ENCODE measurements around the gene ITIH6. TPM values are rescaled to one million over a fixed set of nuclear protein-coding genes. Genes with fewer than 3 reads are reported as not detected.

The ITIH6 gene
- total RNA-seq, 1 experiment from 2014 or later = not detected

DNA sequence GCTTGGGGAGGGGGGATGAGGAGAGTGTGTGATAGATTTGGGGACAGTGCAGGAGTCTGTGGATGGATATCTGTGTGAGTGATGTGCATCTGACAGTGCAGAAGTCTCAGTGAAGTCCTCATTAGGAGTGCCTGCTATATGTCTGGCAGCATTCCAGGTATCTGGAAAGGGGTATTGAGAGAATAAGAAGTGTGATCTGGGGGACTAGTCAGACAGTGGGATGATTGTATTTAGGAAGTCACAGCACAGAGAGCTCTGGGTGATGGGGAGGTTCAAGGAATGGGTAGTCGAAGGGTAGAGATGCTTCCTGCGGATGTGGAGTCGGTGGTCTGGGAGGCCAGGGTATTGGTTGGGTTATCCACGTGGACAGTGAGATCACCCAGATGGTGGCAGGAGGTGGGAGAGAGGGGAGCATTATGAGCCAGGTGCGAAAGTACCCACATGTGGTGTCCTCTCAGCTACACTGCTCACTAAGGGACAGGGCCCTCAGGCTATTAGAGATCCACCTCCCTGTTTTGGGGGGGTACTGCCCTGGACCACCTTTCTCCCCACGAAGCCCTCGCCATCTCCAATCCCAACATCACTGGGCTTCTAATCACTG, 19.3 kb upstream of the ITIH6 start:
- H3K4me3 ChIP-seq (ENCODE audit: low read length) = no peak overlapping the region
- H3K9me3 ChIP-seq (ENCODE audit: low read length) = no peaks in the 10 kb centered on the region
- H3K9me2 ChIP-seq (replicated peaks; ENCODE audit: low read length) = no peaks in the 10 kb centered on the region
- CTCF ChIA-PET = no interaction called here
- no peaks in the 10 kb centered on the region for H3K4me1 ChIP-seq (ENCODE audit: insufficient read depth, low read length)
- intact Hi-C loops (cut with micrococcal nuclease) = no loop called here
- H3K36me3 ChIP-seq (ENCODE audit: low read depth, low read length) = peaks cover 18% of the 10 kb centered on the region; the same call in 1 of the 2 replicates
- POLR2A ChIA-PET (ENCODE audit: unreplicated experiment) = no interaction called here
- no peak for TF ChIP-seq EZH2 (IDR thresholded peaks at IDR 0.05; ENCODE audit: low read length, unreplicated experiment)
- no peak for TF ChIP-seq CTCF (conservative IDR thresholded peaks at IDR 0.05; ENCODE audit: low read depth, low read length)
- no peak for TF ChIP-seq EZH2phosphoT487 (IDR thresholded peaks at IDR 0.05; ENCODE audit: borderline replicate concordance, low read length)
- H3K27ac ChIP-seq (ENCODE audit: low read length) = no peak overlapping the region
- no peaks in the 10 kb centered on the region for H4K20me1 ChIP-seq (ENCODE audit: low read length)
- H3K9ac ChIP-seq (ENCODE audit: low read length) = no peak overlapping the region
- no peak overlapping the region for H3K4me2 ChIP-seq (ENCODE audit: low read length)
- H3K27me3 ChIP-seq (ENCODE audit: low read length) = no peaks in the 10 kb centered on the region
- H2AFZ ChIP-seq (ENCODE audit: low read length) = no peak overlapping the region
- no peaks in the 10 kb centered on the region for H3K79me2 ChIP-seq (ENCODE audit: low read length)
- ATAC-seq (no peak), DNase-seq (no peak)
- no peaks in the 10 kb centered on the region for H3F3A ChIP-seq (ENCODE audit: low read length, unreplicated experiment)
- no TSS peak for BruUV-seq (replicated peaks)

GRCh38 chrX:54812306-54812705, 14.3 kb upstream of the ITIH6 start:
- ATAC-seq (no peak), DNase-seq (no peak)
- Histone ChIP-seq H3K4me2 (ENCODE audit: low read length) (no peak overlapping the region), H3K27me3 (ENCODE audit: low read length) (no peaks in the 10 kb centered on the region), H3K79me2 (ENCODE audit: low read length) (peaks cover 18% of the 10 kb centered on the region), H3K9ac (ENCODE audit: low read length) (no peak overlapping the region), H3K4me1 (ENCODE audit: insufficient read depth, low read length) (0 out of 2 replicates have a peak, but pooled peaks cover 7% of the 10 kb centered on the region), H2AFZ (ENCODE audit: low read length) (no peak overlapping the region), H3K27ac (ENCODE audit: low read length) (no peak overlapping the region), H3K36me3 (ENCODE audit: low read depth, low read length) (peaks cover 18% of the 10 kb centered on the region; the same call in 1 of the 2 replicates), H3K9me2 (replicated peaks; ENCODE audit: low read length) (no peaks in the 10 kb centered on the region), H4K20me1 (ENCODE audit: low read length) (no peaks in the 10 kb centered on the region), H3F3A (ENCODE audit: low read length, unreplicated experiment) (no peaks in the 10 kb centered on the region), H3K4me3 (ENCODE audit: low read length) (no peak overlapping the region), H3K9me3 (ENCODE audit: low read length) (no peaks in the 10 kb centered on the region)
- ChIA-PET CTCF (no interaction called here), POLR2A (ENCODE audit: unreplicated experiment) (no interaction called here)
- intact Hi-C loops (cut with micrococcal nuclease) = no loop called here
- no TSS peak for BruUV-seq (replicated peaks)
- TF ChIP-seq CTCF (conservative IDR thresholded peaks at IDR 0.05; ENCODE audit: low read depth, low read length) = no peak
- TF ChIP-seq EZH2phosphoT487 (IDR thresholded peaks at IDR 0.05; ENCODE audit: borderline replicate concordance, low read length) = no peak
- TF ChIP-seq EZH2 (IDR thresholded peaks at IDR 0.05; ENCODE audit: low read length, unreplicated experiment) = no peak

- no peak overlapping the region for H2AFZ ChIP-seq (ENCODE audit: low read length)
These were observed 13.3 kb upstream of the ITIH6 start for GRCh38 chrX:54811301-54811885.

More at GRCh38 chrX:54811301-54811885, 13.3 kb upstream of the ITIH6 start:
- DNase-seq (no peak), ATAC-seq (no peak)
- Histone ChIP-seq H4K20me1 (ENCODE audit: low read length) (no peaks in the 10 kb centered on the region), H3F3A (ENCODE audit: low read length, unreplicated experiment) (no peaks in the 10 kb centered on the region), H3K4me3 (ENCODE audit: low read length) (no peak overlapping the region), H3K4me2 (ENCODE audit: low read length) (no peak overlapping the region), H3K27me3 (ENCODE audit: low read length) (no peaks in the 10 kb centered on the region), H3K9ac (ENCODE audit: low read length) (no peak overlapping the region), H3K9me3 (ENCODE audit: low read length) (no peaks in the 10 kb centered on the region), H3K27ac (ENCODE audit: low read length) (no peak overlapping the region), H3K36me3 (ENCODE audit: low read depth, low read length) (peaks cover 18% of the 10 kb centered on the region; the same call in 1 of the 2 replicates), H3K79me2 (ENCODE audit: low read length) (peaks cover 18% of the 10 kb centered on the region), H3K4me1 (ENCODE audit: insufficient read depth, low read length) (0 out of 2 replicates have a peak, but pooled peaks cover 7% of the 10 kb centered on the region), H3K9me2 (replicated peaks; ENCODE audit: low read length) (no peaks in the 10 kb centered on the region)
- CTCF ChIA-PET = no interaction called here
- no TSS peak for BruUV-seq (replicated peaks)
- TF ChIP-seq EZH2phosphoT487 (IDR thresholded peaks at IDR 0.05; ENCODE audit: borderline replicate concordance, low read length) (no peak), EZH2 (IDR thresholded peaks at IDR 0.05; ENCODE audit: low read length, unreplicated experiment) (no peak), CTCF (conservative IDR thresholded peaks at IDR 0.05; ENCODE audit: low read depth, low read length) (no peak)
- intact Hi-C loops (cut with micrococcal nuclease) = no loop called here
- POLR2A ChIA-PET (ENCODE audit: unreplicated experiment) = no interaction called here
